22Rv1 (cell line): ENCODE data around the gene VPS13D.

ENCODE experiments used
- CTCF ChIP-seq: fragments of 450-650 bp; IDR thresholded peaks from 2 replicates; pipeline ENCODE4 v1.5.1; 2017; ENCODE audit warnings: mild to moderate bottlenecking
- ZFX ChIP-seq: fragments of 450-650 bp; IDR thresholded peaks from 2 replicates; pipeline ENCODE4 v1.6.1; 2017; ENCODE audit warnings: antibody characterized with exemption, borderline replicate concordance

- TF ChIP-seq CTCF (no peak), ZFX (no peak)
Measured at GRCh38 chr1:12413664-12414410, 184.0 kb downstream of the VPS13D start.
